ENCODE data around the gene SEC16A. TPM values are rescaled to one million over a fixed set of nuclear protein-coding genes. Genes with fewer than 3 reads are reported as not detected.

The SEC16A gene
- total RNA-seq, 1 experiment from 2014 or later, result 56.4 TPM

- Mint-ChIP-seq H3K9me3 (no peaks in the 10 kb centered on the region), H3K4me3 (no peak overlapping the region), H3K27ac (no peak overlapping the region), H3K36me3 (ENCODE audit: insufficient read depth in 1 of 3, low read depth in 3 of 3) (peaks cover 33 to 69% (median 61%) of the 10 kb centered on the region in 3 experiments; a peak in 6 of 7 replicates), H3K27me3 (ENCODE audit: low read depth) (no peaks in the 10 kb centered on the region), H3K4me1 (peaks cover 7 to 8% of the 10 kb centered on the region in 2 experiments)
- H3K9me3 ChIP-seq (ENCODE audit: control insufficient read depth, low read depth, low read length), result no peaks in the 10 kb centered on the region
- H3K4me1 ChIP-seq (ENCODE audit: insufficient read depth, low read length), result no peaks in the 10 kb centered on the region
- peaks cover 6% of the 10 kb centered on the region for H3K23me2 ChIP-seq (ENCODE audit: insufficient read length, low read depth, low read length, poor library complexity, severe bottlenecking)
- H4K91ac ChIP-seq (ENCODE audit: insufficient read length, low read depth, low read length), result no peak overlapping the region
- no peak overlapping the region for H3K4me2 ChIP-seq (ENCODE audit: insufficient read depth, insufficient read length, low read length)
- H3K79me1 ChIP-seq (ENCODE audit: insufficient read depth, low read depth, low read length, poor library complexity, severe bottlenecking), result peaks cover 7% of the 10 kb centered on the region
- no peak overlapping the region for H3K14ac ChIP-seq (ENCODE audit: insufficient read depth, low read length)
- no peak overlapping the region for H3K4ac ChIP-seq (ENCODE audit: low read depth, low read length)
- no peak overlapping the region for H2BK15ac ChIP-seq (ENCODE audit: low read depth, low read length)
- no CpG with 5 or more reads among the region's 13 CpGs for WGBS (ENCODE audit: extremely low coverage, insufficient read length, low lambda C conversion rate)
- no peak overlapping the region for H2BK120ac ChIP-seq (ENCODE audit: low read depth, low read length, poor library complexity, severe bottlenecking)
- no peak overlapping the region for H2BK12ac ChIP-seq (ENCODE audit: insufficient read length, low read depth, low read length)
- H3K27me3 ChIP-seq (ENCODE audit: insufficient read depth, low read length), result no peaks in the 10 kb centered on the region
- H3K79me2 ChIP-seq (ENCODE audit: insufficient read depth, low read length), result peaks cover 12% of the 10 kb centered on the region; the same call in 1 of the 2 replicates
- H4K5ac ChIP-seq (ENCODE audit: insufficient read length, low read depth, low read length), result no peak overlapping the region
- DNase-seq, result no peak
- TF ChIP-seq CTCF (conservative IDR thresholded peaks at IDR 0.05), result no peak
- H4K20me1 ChIP-seq (ENCODE audit: control insufficient read depth, insufficient read depth, insufficient read length), result no peaks in the 10 kb centered on the region
- H3K27ac ChIP-seq (ENCODE audit: insufficient read length, low read depth, low read length), result no peak overlapping the region
- no peak overlapping the region for H3T11ph ChIP-seq (ENCODE audit: low read length)
- no peak overlapping the region for H4K8ac ChIP-seq (replicated peaks; ENCODE audit: insufficient read length, low read depth, low read length)
- H3K23ac ChIP-seq (ENCODE audit: insufficient read length, low read depth, low read length), result no peak overlapping the region
- no peak overlapping the region for H3K9ac ChIP-seq (ENCODE audit: extremely low read depth, insufficient read length, low read length)
- H2AFZ ChIP-seq (ENCODE audit: low read length), result no peak overlapping the region
- H2AK5ac ChIP-seq (ENCODE audit: insufficient read length, low read length), result no peak overlapping the region
- no peak overlapping the region for H2BK5ac ChIP-seq (ENCODE audit: insufficient read length, low read length)
- H3K56ac ChIP-seq (ENCODE audit: insufficient read length, low read depth, low read length), result no peak overlapping the region
- H2BK20ac ChIP-seq (ENCODE audit: low read depth, low read length, poor library complexity, severe bottlenecking), result no peak overlapping the region
- no peak overlapping the region for H3K18ac ChIP-seq (ENCODE audit: insufficient read length, low read depth, low read length)
Measured at GRCh38 chr9:136395020-136395340, 87.9 kb downstream of the SEC16A start.
